D721Med (cell line): ENCODE measurements around the gene YWHAE.

ENCODE experiments used
- DNase-seq: peaks from one replicate; pipeline ENCODE4 v3.0.0; 2011; ENCODE audit warnings: low spot score; ENCODE audit not compliant: insufficient read length
- FAIRE-seq: peaks from 2 replicates; lab custom pipeline; 2011; peaks lifted over from hg19 to GRCh38; lab: Jason Lieb, UNC
- TF ChIP-seq, protein P1 (sequence below): IDR thresholded peaks from 2 replicates; pipeline ENCODE4 v1.5.1; 2012; ENCODE audit warnings: mild to moderate bottlenecking, control low read depth; ENCODE audit not compliant: insufficient read depth; ENCODE audit errors: missing control alignments

YWHAE gene

DNA sequence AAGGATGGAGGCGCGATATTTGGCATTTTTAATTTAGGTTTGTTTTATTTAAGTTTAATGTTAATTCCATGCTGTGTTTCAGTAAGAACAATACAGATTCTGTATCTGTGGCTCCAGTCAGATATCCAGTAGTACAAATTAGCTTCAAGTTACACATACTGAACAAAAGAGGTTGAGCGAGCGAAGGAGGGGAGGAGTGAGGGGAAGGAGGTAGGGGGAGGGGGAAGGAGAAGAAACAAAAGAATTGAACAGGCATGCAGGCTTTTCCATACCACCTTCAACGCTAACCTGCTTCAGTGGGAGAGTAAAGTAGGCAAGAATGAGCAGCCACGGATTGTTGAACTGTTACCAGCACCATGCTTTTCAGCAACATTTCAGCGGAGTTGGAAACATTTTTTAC is 55.5 kb downstream of the YWHAE start:
- FAIRE-seq (no peak), DNase-seq (no peak)
- TF ChIP-seq, protein P1, sequence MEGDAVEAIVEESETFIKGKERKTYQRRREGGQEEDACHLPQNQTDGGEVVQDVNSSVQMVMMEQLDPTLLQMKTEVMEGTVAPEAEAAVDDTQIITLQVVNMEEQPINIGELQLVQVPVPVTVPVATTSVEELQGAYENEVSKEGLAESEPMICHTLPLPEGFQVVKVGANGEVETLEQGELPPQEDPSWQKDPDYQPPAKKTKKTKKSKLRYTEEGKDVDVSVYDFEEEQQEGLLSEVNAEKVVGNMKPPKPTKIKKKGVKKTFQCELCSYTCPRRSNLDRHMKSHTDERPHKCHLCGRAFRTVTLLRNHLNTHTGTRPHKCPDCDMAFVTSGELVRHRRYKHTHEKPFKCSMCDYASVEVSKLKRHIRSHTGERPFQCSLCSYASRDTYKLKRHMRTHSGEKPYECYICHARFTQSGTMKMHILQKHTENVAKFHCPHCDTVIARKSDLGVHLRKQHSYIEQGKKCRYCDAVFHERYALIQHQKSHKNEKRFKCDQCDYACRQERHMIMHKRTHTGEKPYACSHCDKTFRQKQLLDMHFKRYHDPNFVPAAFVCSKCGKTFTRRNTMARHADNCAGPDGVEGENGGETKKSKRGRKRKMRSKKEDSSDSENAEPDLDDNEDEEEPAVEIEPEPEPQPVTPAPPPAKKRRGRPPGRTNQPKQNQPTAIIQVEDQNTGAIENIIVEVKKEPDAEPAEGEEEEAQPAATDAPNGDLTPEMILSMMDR = no peak

DNA sequence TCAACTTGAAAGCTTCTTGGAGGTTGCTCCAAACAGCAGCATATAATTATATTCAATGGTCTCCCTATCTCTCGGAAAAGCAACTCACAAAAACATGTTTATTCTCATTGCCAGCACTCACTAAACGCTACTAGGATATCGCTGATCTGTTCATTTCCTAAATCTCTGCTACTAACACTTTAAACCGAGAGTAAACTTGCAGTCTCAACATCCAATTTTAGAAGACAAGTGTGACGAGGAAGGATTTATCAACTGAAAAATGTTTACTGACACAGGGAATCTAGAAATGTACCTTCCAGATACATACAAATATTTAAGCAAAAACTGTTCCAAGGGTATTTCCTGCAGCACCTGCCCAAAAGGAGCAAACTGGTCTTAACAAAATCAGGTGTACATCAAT is 56.5 kb downstream of the YWHAE start:
- no peak for FAIRE-seq

DNA sequence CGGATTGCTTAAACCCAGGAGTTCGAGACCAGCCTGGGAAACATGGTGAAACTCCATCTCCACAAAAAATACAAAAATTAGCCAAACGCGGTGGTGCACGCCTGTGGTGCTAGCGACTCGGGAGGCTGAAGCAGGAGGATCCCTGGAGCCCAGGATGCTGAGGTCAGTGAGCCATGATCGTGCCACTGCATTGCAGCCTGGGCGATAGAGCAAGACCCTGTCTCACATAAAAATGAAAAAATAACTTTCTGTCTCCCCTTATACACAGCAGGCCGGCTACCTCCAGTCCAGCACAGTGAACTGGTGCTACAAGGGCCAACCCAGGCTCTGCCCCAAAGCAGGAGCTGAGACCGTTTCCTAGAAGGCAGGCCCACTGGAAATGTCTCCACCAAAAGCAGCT is 59.7 kb downstream of the YWHAE start:
- TF ChIP-seq, protein P1 = no peak
- FAIRE-seq = no peak

More for the DNA sequence above, 56.5 kb downstream of the YWHAE start:
- no peak for DNase-seq
- TF ChIP-seq, protein P1 = no peak

DNA sequence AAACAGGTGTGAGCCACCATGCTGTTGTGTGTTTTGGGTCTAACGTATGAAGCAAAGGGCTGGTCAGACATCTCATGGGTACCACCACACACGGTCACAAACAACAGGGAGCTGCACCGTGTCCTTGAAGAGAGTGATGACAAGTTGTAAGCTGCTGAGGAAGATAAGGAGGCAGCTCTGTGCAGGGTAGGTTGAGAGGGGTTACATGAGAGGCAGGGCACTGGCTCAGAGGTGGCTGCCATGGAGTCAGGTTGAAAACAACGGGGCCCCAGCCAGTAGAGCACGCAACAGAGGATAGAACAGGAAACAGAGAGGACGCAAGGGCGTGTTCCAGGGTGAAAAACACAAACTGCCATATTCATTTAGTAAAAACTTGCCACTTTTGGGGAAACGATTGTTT is 68.3 kb downstream of the YWHAE start:
- no peak for DNase-seq
- TF ChIP-seq, protein P1 = no peak
- no peak for FAIRE-seq

More for the DNA sequence above, 59.7 kb downstream of the YWHAE start:
- no peak for DNase-seq

DNA sequence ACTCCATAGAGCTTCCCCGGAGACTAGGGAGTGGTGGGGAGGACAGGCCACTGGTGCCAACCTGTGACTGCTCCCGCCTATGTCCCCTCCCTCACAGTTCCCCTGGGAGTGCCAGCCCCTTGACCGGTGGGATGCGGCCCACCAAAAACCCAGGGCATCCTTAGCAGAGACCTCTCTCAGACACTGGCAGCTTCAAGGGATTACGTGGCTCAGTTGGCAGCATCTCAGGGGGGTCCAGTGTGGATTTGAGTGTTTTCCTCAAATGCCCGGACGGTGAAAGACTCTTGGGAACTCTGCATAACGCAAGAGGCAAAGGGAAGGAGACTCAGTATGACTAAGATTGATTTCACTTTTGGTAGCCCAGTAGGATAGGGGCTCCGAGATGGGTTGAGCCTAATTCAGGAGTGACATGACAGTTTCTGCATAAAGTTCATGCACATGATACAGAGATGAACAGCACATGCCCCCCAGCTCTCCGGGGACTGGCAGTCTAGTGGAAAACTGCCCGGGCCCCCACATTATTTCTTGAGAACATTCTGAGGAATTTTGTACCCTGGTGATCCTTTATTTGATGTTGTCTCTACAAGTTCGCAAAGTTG is 70.2 kb downstream of the YWHAE start:
- TF ChIP-seq, protein P1 = no peak
- no peak for DNase-seq
- FAIRE-seq = no peak

DNA sequence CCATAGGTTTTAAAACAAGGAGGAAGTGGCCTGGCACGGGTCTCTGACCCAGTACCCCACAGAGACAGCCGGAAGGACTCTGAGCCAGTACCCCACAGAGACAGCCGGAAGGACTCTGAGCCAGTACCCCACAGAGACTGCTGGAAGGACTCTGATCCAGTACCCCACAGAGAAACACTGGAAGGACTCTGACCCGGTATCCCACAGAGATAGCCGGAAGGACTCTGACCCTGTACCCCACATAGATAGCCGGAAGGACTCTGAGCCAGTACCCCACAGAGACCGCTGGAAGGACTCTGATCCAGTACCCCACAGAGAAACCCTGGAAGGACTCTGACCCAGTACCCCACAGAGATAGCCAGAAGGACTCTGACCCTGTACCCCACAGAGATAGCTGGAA is 71.6 kb downstream of the YWHAE start:
- TF ChIP-seq, protein P1 = no peak
- no peak for FAIRE-seq
- DNase-seq = no peak

DNA sequence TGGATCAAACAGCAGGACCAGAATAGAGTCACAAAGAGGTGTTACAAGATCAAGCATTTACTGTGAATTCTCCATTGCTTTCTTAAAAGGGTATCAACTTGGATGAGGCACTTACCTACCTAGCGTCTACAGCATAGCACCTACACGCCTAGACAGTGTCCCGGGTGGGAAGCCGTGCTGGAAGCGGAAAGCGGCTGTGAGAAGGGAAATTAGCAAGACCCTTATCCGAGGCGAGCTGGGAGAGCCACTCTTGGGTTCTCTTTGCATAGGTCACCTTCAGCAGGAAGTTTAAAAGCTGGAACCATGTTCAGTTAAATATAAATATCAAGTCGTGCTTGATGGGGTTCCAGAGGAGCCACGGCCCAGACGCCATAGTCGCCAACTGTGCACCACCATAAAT is 74.3 kb downstream of the YWHAE start:
- no peak for DNase-seq
- TF ChIP-seq, protein P1 = no peak
- FAIRE-seq = no peak
